GM10248 (cell line): Measurements from ENCODE around the gene ZBTB26.
A peak's percentile ranks its signal among the peaks of the same experiment; 100 is the strongest.

Source experiments
- CTCF ChIA-PET: fragments of 300-600 bp; sonication (Branson Sonifier 250); formaldehyde crosslinking; extraction: SDS; loops from one replicate; lab custom pipeline; 2021; ENCODE audit warnings: antibody characterized with exemption; lab: Yijun Ruan, JAX
- POLR2A ChIA-PET: fragments of 350-650 bp; sonication (Branson Sonifier 250); formaldehyde crosslinking; extraction: SDS; loops from one replicate; lab custom pipeline; 2020; ENCODE audit warnings: antibody characterized with exemption; lab: Yijun Ruan, JAX
- DNase-seq: peaks from one replicate; pipeline ENCODE4 v3.0.0; 2012; ENCODE audit errors: extremely low spot score
- TF ChIP-seq, protein P1 (sequence below): IDR thresholded peaks from 2 replicates; pipeline ENCODE4 v1.5.1; 2012; ENCODE audit warnings: mild to moderate bottlenecking, low read depth; ENCODE audit errors: extremely low read depth, missing control alignments, control extremely low read depth

The ZBTB26 gene

DNA sequence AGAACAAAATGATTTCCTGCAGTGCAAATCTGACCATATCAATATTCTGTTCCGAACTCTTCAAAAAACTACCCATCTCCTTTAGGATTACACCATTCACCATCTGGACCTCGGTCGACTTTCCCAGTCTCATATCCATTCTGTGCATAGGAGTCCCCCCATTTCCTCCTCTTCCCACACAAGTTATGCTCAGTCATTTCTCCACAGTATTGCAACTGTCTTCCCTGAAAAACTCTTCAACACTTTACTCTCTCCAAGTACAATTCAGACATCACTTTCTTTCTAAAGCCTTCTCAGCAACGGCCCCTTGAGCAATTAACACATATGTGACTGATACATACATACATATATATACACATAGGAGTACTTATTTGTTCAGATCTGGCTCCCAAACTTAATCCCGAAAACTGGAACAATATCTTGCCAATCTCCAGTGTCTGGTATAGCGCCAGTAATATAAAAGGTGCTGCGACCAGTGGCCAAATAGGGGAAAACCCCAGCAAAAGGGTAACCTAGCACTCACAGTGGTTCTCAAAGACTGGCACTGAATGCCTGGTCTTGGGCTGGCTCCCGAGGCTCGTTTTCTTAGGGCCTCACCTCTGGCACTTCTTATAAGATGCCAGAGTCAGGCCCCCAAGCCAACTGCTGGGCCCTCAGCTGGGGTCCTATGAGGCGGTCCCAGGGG, 629 bp downstream of the ZBTB26 start:
- ChIA-PET CTCF (interaction anchor here (1.1 to 2.6 kb wide), 7 partner anchors 10 to 424 kb away, joined by 3 to 11 read pairs (median 5); partner anchors contain the start of genes RABGAP1 and ZBTB6), POLR2A (interaction anchor here (1.1 to 1.6 kb wide), 3 partner anchors 10 to 18 kb away, joined by 4 to 8 read pairs (median 5); partner anchors contain the start of genes RABGAP1 and ZBTB6)
- DNase-seq: no peak
- TF ChIP-seq, protein P1, sequence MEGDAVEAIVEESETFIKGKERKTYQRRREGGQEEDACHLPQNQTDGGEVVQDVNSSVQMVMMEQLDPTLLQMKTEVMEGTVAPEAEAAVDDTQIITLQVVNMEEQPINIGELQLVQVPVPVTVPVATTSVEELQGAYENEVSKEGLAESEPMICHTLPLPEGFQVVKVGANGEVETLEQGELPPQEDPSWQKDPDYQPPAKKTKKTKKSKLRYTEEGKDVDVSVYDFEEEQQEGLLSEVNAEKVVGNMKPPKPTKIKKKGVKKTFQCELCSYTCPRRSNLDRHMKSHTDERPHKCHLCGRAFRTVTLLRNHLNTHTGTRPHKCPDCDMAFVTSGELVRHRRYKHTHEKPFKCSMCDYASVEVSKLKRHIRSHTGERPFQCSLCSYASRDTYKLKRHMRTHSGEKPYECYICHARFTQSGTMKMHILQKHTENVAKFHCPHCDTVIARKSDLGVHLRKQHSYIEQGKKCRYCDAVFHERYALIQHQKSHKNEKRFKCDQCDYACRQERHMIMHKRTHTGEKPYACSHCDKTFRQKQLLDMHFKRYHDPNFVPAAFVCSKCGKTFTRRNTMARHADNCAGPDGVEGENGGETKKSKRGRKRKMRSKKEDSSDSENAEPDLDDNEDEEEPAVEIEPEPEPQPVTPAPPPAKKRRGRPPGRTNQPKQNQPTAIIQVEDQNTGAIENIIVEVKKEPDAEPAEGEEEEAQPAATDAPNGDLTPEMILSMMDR: no peak

DNA sequence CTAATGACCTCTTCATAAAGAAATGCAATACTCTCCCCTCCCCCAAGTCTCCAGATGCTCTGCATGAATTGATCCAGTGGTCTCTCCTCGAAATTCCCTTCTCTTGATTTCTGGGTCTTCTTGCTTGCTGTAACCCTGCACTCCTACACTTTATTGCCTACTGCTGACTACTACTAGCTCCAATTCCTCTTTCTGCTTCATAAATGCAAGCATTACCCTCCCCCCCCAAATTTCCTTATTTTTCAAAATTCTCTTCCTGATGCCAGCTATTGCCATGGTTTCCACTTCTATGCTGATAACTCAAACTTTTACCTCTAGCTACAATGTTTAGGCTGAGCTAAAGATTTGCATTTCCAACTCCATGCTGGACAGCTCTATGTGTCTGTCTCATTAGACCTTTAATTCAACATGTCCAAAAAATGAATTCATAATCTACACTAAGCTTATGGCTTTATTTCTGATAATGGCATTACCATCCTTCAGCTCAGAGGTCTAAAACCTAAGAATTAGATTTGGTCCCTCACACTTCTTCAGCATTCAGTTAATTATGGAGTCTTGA, 1.4 kb downstream of the ZBTB26 start:
- ChIA-PET CTCF (interaction anchor here (0.8 to 2.6 kb wide), 7 partner anchors 9 to 425 kb away, joined by 3 to 11 read pairs (median 5); partner anchors contain the start of genes RABGAP1 and ZBTB6), POLR2A (interaction anchor here (0.6 to 1.1 kb wide), 2 partner anchors 10 to 14 kb away, joined by 3 to 5 read pairs; no protein-coding TSS in a partner anchor)
- TF ChIP-seq, protein P1: no peak
- no peak for DNase-seq

DNA sequence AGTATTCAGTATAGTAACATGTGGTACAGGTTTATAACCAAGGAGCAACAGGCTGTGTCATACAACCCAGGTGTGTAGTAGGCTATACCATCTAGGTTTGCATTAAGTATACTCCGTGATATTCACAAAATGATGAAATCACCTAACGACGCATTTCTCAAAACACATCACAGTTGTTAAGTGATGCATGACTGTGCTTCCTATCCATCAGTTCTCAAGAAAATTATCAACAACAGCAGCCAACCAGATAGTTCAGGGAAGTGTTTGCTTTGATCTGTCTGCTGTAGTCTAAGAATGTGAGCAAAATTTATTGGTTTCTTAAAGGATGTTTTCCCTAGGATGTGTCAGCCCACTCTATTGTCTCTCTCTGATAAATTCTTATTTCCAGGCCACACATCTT, 7.4 kb downstream of the ZBTB26 start:
- DNase-seq: no peak
- ChIA-PET CTCF (interaction anchor here (0.7 to 1.6 kb wide), 3 partner anchors 37 to 426 kb away, joined by 3 to 4 read pairs (median 3); no protein-coding TSS in a partner anchor), POLR2A (interaction anchor here (0.6 kb wide), 1 partner anchor 1281 kb away, joined by 3 read pairs; no protein-coding TSS in a partner anchor)
- TF ChIP-seq, protein P1: no peak

DNA sequence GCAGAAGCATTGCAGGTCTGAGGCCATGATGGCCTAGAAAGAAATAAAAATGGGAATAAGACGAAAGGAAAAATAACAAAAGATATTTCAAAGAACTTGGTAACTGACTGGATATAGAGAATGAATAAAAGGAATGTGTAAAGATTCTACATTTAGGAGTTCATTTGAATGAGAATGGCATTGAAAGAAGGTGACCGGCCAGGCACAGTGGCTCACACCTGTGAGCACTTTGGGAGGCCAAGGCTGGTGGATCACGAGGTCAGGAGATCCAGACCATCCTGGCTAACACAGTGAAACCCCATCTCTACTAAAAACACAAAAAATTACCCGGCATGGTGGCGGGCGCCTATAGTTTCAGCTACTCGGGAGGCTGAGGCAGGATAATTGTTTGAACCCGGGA, 8.6 kb downstream of the ZBTB26 start:
- DNase-seq: no peak
- POLR2A ChIA-PET: no interaction called here
- TF ChIP-seq, protein P1: no peak
- CTCF ChIA-PET: no interaction called here

DNA sequence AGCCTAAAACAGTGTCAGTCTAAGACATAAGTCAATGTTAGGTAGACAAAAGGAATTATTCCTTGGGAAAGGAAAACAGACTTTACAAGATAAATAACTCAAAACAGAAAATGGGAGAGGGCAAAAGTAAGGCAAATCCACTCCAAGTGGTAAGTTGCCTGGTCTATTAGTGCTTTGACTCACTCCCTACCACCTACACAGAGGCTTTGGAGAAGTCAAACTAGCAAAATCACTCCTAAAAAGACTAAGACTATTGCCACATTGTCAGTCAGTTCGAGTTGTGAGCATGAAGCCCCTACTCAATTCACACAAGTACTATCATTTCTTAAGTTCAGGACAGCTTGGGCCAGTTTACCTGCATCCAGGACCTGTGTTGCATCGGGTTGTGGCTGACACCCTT, 13.0 kb downstream of the ZBTB26 start:
- CTCF ChIA-PET: no interaction called here
- no peak for DNase-seq
- POLR2A ChIA-PET: no interaction called here
- TF ChIP-seq, protein P1: no peak

DNA sequence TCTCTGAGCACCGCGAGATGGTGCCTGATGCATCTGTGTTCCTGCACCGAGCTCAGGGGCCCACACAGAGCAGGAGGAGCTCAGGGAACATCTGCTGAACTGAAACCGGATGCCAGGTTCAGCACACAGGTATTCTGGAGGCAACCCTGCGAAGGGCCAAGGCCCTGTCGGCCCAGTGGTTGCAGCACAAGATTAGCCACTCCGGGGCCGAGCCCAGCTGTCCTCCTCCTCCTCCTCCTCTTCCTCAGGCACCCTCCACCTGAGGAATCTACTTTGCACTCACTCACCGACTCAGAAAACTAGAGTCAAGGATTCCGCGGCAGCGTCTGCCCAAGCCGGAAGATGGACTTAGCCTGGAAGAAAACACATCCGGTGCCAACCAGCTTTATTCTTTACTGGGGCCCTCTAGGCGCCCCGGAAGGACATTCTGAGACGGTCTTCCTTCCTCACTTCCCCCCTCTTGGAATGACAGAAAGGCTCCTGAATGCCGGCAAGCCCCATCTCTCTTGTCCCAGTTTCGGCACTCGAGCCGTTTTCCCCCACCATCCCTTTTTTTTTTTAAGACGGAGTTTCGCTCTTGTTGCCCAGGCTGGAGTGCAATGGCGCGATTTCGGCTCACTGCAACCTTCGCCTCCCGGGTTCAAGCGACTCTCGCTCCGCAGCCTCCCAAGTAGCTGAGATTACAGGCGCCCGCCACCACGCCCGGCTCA, 18.2 kb downstream of the ZBTB26 start, which contains the start of gene ZBTB6:
Gene ZBTB6, minus strand, starts transcription at position 360 of the 710 bp plus-strand sequence. CDS start 1,251 bp downstream, outside the sequence.
- POLR2A ChIA-PET: interaction anchor here (0.7 to 1.0 kb wide), 7 partner anchors 8 to 31 kb away, joined by 3 to 6 read pairs (median 3); partner anchors contain the start of genes RABGAP1 and ZBTB26
- peak; percentile 83 for DNase-seq
- TF ChIP-seq, protein P1: no peak
- CTCF ChIA-PET: interaction anchor here (0.9 to 2.3 kb wide), 6 partner anchors 9 to 437 kb away, joined by 3 to 11 read pairs (median 4); no protein-coding TSS in a partner anchor
